K562 (cell line): ENCODE measurements around the gene KRTAP1-3. TPM values are rescaled to one million over a fixed set of nuclear protein-coding genes. Genes with fewer than 3 reads are reported as not detected.

Experiments
- ATAC-seq: fragments of 200-7000 bp; cut with Tn5 transposase; 3 replicates; pipeline ENCODE4 v1.9.1; 2020; ENCODE audit warnings: moderate library complexity
- BruUV-seq: library from RNA; stranded (reverse); fragments of 400-500 nt; replicated peaks from 2 replicates; lab custom pipeline; 2021; lab: Mats Ljungman, UMichigan
- CTCF ChIA-PET: fragments of 300-600 bp; formaldehyde crosslinking; extraction: SDS; loops from one replicate; lab custom pipeline; 2021; ENCODE audit warnings: low intra/inter-chr PET ratio; lab: Yijun Ruan, JAX
- POLR2A ChIA-PET: fragments of 300-600, 350-650 bp; sonication (Branson Sonifier 250); formaldehyde crosslinking; extraction: SDS; loops from one replicate; lab custom pipeline; 2021; ENCODE audit warnings: antibody characterized with exemption, inconsistent platforms; lab: Yijun Ruan, JAX
- DNase-seq, 4 experiments: peaks; one replicate each; pipeline versions ENCODE4 v3.0.0 to v3.0.0-alpha.2; 2011 to 2018; ENCODE audit warnings: low spot score in 3 of 4, mixed read lengths in 3 of 4; ENCODE audit errors: extremely low read depth in 1 of 4
- FAIRE-seq: peaks from 2 replicates; lab custom pipeline; 2011; peaks lifted over from hg19 to GRCh38; lab: Jason Lieb, UNC
- H2AFZ ChIP-seq: 2 replicates; pipeline ENCODE4 v1.6.0; 2011; ENCODE audit warnings: low read depth, low read length, control low read depth, inconsistent platforms
- H3K27ac ChIP-seq: fragments of 200-600 bp; 3 replicates; pipeline ENCODE4 v1.8.0; 2011; ENCODE audit warnings: low read depth, mild to moderate bottlenecking, control low read depth, inconsistent platforms, low read length, moderate library complexity, mixed read lengths; ENCODE audit errors: extremely low read depth
- H3K27me3 ChIP-seq, 2 experiments: fragments of 300-600 bp in 1 of 2; 2 replicates in 1 of 2; 3 replicates in 1 of 2; pipeline versions ENCODE4 v1.6.0 to v1.8.0; 2011; ENCODE audit warnings: inconsistent platforms in 2 of 2, low read length in 2 of 2, mild to moderate bottlenecking in 1 of 2, mixed read lengths in 1 of 2, moderate library complexity in 1 of 2; ENCODE audit not compliant: control insufficient read depth in 2 of 2, insufficient read depth in 2 of 2
- H3K36me3 ChIP-seq: fragments of 300-600 bp; 3 replicates; pipeline ENCODE4 v1.8.0; 2011; ENCODE audit warnings: mild to moderate bottlenecking, low read length, inconsistent platforms; ENCODE audit not compliant: control insufficient read depth, insufficient read depth
- H3K4me1 ChIP-seq, 2 experiments: fragments of 200-600 bp in 1 of 2; replicated peaks in 1 of 2; 2 replicates in 1 of 2; 3 replicates in 1 of 2; pipeline versions ENCODE4 v1.5.1 to v1.8.0; 2011; ENCODE audit warnings: inconsistent platforms in 2 of 2, low read length in 2 of 2, mild to moderate bottlenecking in 1 of 2, mixed read lengths in 1 of 2, moderate library complexity in 1 of 2; ENCODE audit not compliant: control insufficient read depth in 2 of 2, insufficient read depth in 2 of 2
- H3K4me2 ChIP-seq: 2 replicates; pipeline ENCODE4 v1.6.1; 2011; ENCODE audit warnings: low read length, control low read depth, inconsistent platforms, mixed read lengths; ENCODE audit not compliant: insufficient read depth
- H3K4me3 ChIP-seq: fragments of 200-600 bp; sonication (generic), shearing (Covaris generic); 2 replicates; pipeline ENCODE4 v1.5.1; 2016; ENCODE audit warnings: control low read depth, inconsistent platforms
- H3K79me2 ChIP-seq: fragments of 200-600 bp; 3 replicates; pipeline ENCODE4 v1.8.0; 2011; ENCODE audit warnings: low read length, inconsistent platforms; ENCODE audit not compliant: control insufficient read depth, insufficient read depth
- H3K9ac ChIP-seq, 2 experiments: 2 replicates each; pipeline versions ENCODE4 v1.6.0 to v1.6.1; 2011; ENCODE audit warnings: low read depth in 2 of 2, low read length in 2 of 2, control low read depth in 1 of 2, inconsistent platforms in 1 of 2, mild to moderate bottlenecking in 1 of 2, mixed read lengths in 1 of 2; ENCODE audit not compliant: insufficient read depth in 1 of 2
- H3K9me1 ChIP-seq: one replicate; pipeline ENCODE4 v1.6.0; 2011; ENCODE audit warnings: inconsistent platforms, mild to moderate bottlenecking, low read length, moderate library complexity; ENCODE audit not compliant: control insufficient read depth, insufficient read depth
- H3K9me3 ChIP-seq: replicated peaks from 2 replicates; pipeline ENCODE4 v1.5.1; 2011; ENCODE audit warnings: low read depth, low read length, inconsistent platforms; ENCODE audit not compliant: control insufficient read depth, insufficient read depth
- H4K20me1 ChIP-seq: replicated peaks from 2 replicates; pipeline ENCODE4 v1.6.1; 2011; ENCODE audit warnings: low read length, inconsistent platforms, mixed read lengths; ENCODE audit not compliant: control insufficient read depth, insufficient read depth
- BRD9 ChIP-seq: fragments of 450-650 bp; IDR thresholded peaks from 2 replicates; pipeline ENCODE4 v1.6.1; 2018; ENCODE audit warnings: low read depth; ENCODE audit not compliant: partially characterized antibody
- CLOCK ChIP-seq: fragments of 250-450 bp; sonication (Bioruptor Pico); IDR thresholded peaks from 2 replicates; pipeline ENCODE4 v1.4.0; 2020; ENCODE audit warnings: mild to moderate bottlenecking, moderate library complexity, borderline replicate concordance
- E2F6 ChIP-seq, 2 experiments: IDR thresholded peaks; 2 replicates each; pipeline ENCODE4 v1.6.1; 2011; ENCODE audit warnings: borderline replicate concordance in 1 of 2, control low read depth in 1 of 2, low read depth in 1 of 2, low read length in 1 of 2, mild to moderate bottlenecking in 1 of 2, mixed read lengths in 1 of 2, moderate library complexity in 1 of 2; ENCODE audit not compliant: insufficient read depth in 1 of 2, insufficient read length in 1 of 2, poor library complexity in 1 of 2, severe bottlenecking in 1 of 2; ENCODE audit errors: extremely low read depth in 1 of 2
- ERF ChIP-seq: fragments of 450-650 bp; formaldehyde crosslinking; IDR thresholded peaks from 2 replicates; pipeline ENCODE4 v1.4.0; 2020; ENCODE audit warnings: mild to moderate bottlenecking, mixed read lengths
- HMG20B ChIP-seq: fragments of 250-450 bp; sonication (Bioruptor Pico); IDR thresholded peaks from 2 replicates; pipeline ENCODE4 v1.5.0; 2021; ENCODE audit warnings: mild to moderate bottlenecking
- HOXB6 ChIP-seq: fragments of 250-450 bp; sonication (Bioruptor Pico); IDR thresholded peaks from 2 replicates; pipeline ENCODE4 v1.5.1; 2022; ENCODE audit warnings: mild to moderate bottlenecking, borderline replicate concordance
- ILK ChIP-seq: fragments of 450-650 bp; IDR thresholded peaks from 2 replicates; pipeline ENCODE4 v1.6.1; 2016; ENCODE audit warnings: missing genetic modification characterization, low read depth, mild to moderate bottlenecking, missing compliant biosample characterization, moderate library complexity, borderline replicate concordance
- KLF6 ChIP-seq: fragments of 250-450 bp; sonication (Bioruptor Pico); IDR thresholded peaks from 2 replicates; pipeline ENCODE4 v1.4.0; 2020; ENCODE audit warnings: mild to moderate bottlenecking, moderate library complexity, borderline replicate concordance
- SAFB ChIP-seq: fragments of 200-400 bp; formaldehyde crosslinking; IDR thresholded peaks from 2 replicates; pipeline ENCODE4 v1.6.1; 2017; ENCODE audit warnings: low read depth, low read length, borderline replicate concordance
- SIN3B ChIP-seq: fragments of 450-650 bp; IDR thresholded peaks from 2 replicates; pipeline ENCODE4 v1.6.1; 2017; ENCODE audit warnings: low read depth, mild to moderate bottlenecking, moderate library complexity
- SMAD2 ChIP-seq: fragments of 150-350 bp; IDR thresholded peaks from 2 replicates; pipeline ENCODE4 v1.6.1; 2014; ENCODE audit warnings: low read depth, mild to moderate bottlenecking, low read length
- SMARCA5 ChIP-seq: fragments of 450-650 bp; IDR thresholded peaks from 2 replicates; pipeline ENCODE4 v1.6.1; 2016
- SMARCB1 ChIP-seq: IDR thresholded peaks from 2 replicates; pipeline ENCODE4 v1.6.1; 2011; ENCODE audit warnings: improper control_type of control experiment, low read depth; ENCODE audit not compliant: insufficient read length
- SMC3 ChIP-seq: conservative IDR thresholded peaks from 2 replicates; pipeline ENCODE4 v1.6.1; 2011; ENCODE audit warnings: low read depth, low read length, improper control_type of control experiment; ENCODE audit not compliant: insufficient read depth
- SP2 ChIP-seq: IDR thresholded peaks from 2 replicates; pipeline ENCODE4 v1.6.1; 2011; ENCODE audit warnings: mild to moderate bottlenecking, low read depth, low read length, moderate library complexity; ENCODE audit not compliant: poor library complexity, severe bottlenecking; ENCODE audit errors: extremely low read depth
- TFAM ChIP-seq: fragments of 250-450 bp; sonication (Bioruptor Pico); conservative IDR thresholded peaks from 2 replicates; pipeline ENCODE4 v1.5.0; 2021; ENCODE audit warnings: mild to moderate bottlenecking, moderate library complexity
- TFE3 ChIP-seq: fragments of 450-650 bp; formaldehyde crosslinking; IDR thresholded peaks from 2 replicates; pipeline ENCODE4 v1.4.0; 2020; ENCODE audit warnings: mild to moderate bottlenecking, mixed read lengths
- ZNF354B ChIP-seq: fragments of 250-450 bp; sonication (Bioruptor Pico); IDR thresholded peaks from 2 replicates; pipeline ENCODE4 v1.4.0; 2020
- WGBS: fragments of 100-300 bp; shearing (Covaris generic); methylation state at CpG from one replicate; pipeline ENCODE4 v1.1.6; 2016; ENCODE audit warnings: low coverage, mixed read lengths; ENCODE audit not compliant: insufficient coverage; ENCODE audit errors: missing lambda C conversion rate; 5-methylcytosine and 5-hydroxymethylcytosine counted together
- in situ Hi-C: fragments of 300-500 bp; cut with MboI; formaldehyde crosslinking; loops from 4 replicates; pipeline ENCODE4 v1.15.0; 2018; ENCODE audit warnings: inconsistent platforms, mixed read lengths
- intact Hi-C: fragments of 100-400 bp; cut with micrococcal nuclease; formaldehyde crosslinking; loops from 2 replicates; pipeline ENCODE4 v1.14.2; 2022
- polyA plus RNA-seq, 8 experiments: library from polyadenylated mRNA; depleted of rRNA in 4 of 8; stranded (reverse) in 5 of 8; unstranded in 3 of 8; fragments of >200 nt; fragmentation: Nextera tagmentation in 2 of 8; fragmentation: Illumina TruSeq in 1 of 8; extraction: Ambion mirVana in 2 of 8; extraction: Trizol in 1 of 8; gene quantifications; 2 replicates each; pipeline versions ENCODE4 v1.2.1 to v1.2.3, GENCODE V29; 2011 to 2014; ENCODE audit warnings: inconsistent platforms in 1 of 8, missing spikeins in 1 of 8
- total RNA-seq, 7 experiments: library from RNA; depleted of rRNA in 6 of 7; stranded (reverse); fragments of >200 nt in 6 of 7; fragmentation: Illumina TruSeq in 2 of 7; extraction: Trizol in 2 of 7; gene quantifications; 2 replicates each; pipeline versions ENCODE4 v1.2.1 to v1.2.3, GENCODE V29; 2011 to 2021; ENCODE audit warnings: low replicate concordance in 1 of 7

KRTAP1-3 gene
- total and polyA plus RNA-seq, 9 of the 15 experiments (the other 6 are each of a cell fraction or from before 2014, with no cell fraction given), result not detected

GRCh38 chr17:41015454-41015853 lies 19.2 kb downstream of the KRTAP1-3 start:
- H3K4me1 ChIP-seq, result no peaks in the 10 kb centered on the region
- in situ Hi-C loops, result no loop called here

More at GRCh38 chr17:41015454-41015853, 19.2 kb downstream of the KRTAP1-3 start:
- TF ChIP-seq CLOCK (no peak), SAFB (no peak), ERF (no peak), TFE3 (CRISPR knock-in tag) (no peak), SMARCA5 (no peak), E2F6 (IDR thresholded peaks at IDR 0.05; ENCODE audit: borderline replicate concordance in 1 of 2, extremely low read depth in 1 of 2, insufficient read depth in 1 of 2, insufficient read length in 1 of 2, low read depth in 1 of 2, low read length in 1 of 2, poor library complexity in 1 of 2, severe bottlenecking in 1 of 2) (no peak), SIN3B (no peak), SMAD2 (no peak), ZNF354B (CRISPR knock-in tag) (no peak), BRD9 (no peak), SP2 (no peak), SMC3 (no peak), HMG20B (CRISPR knock-in tag) (no peak), HOXB6 (no peak), SMARCB1 (no peak), ILK (no peak), TFAM (CRISPR knock-in tag) (no peak), KLF6 (CRISPR knock-in tag) (no peak)
- Histone ChIP-seq H3K4me3 (no peak overlapping the region), H3K36me3 (no peaks in the 10 kb centered on the region), H2AFZ (no peak overlapping the region), H3K4me2 (no peak overlapping the region), H3K9me1 (no peaks in the 10 kb centered on the region), H3K9me3 (no peaks in the 10 kb centered on the region), H3K27ac (no peak overlapping the region), H3K27me3 (peaks cover 0 to 3% of the 10 kb centered on the region in 2 experiments; a peak in 1 of 5 replicates), H3K9ac (no peak overlapping the region), H3K79me2 (no peaks in the 10 kb centered on the region), H4K20me1 (no peaks in the 10 kb centered on the region)
- FAIRE-seq (no peak), DNase-seq (no peak), ATAC-seq (no peak)
- CTCF ChIA-PET, result no interaction called here
- POLR2A ChIA-PET, result no interaction called here
- intact Hi-C loops, result no loop called here
- WGBS, result 1% methylated on average over 7 of the region's 7 CpGs
- BruUV-seq, result no TSS peak
